GM12891 (cell line): ENCODE data around the gene SLC7A1.

Experiments used
- PAX5 ChIP-seq: IDR thresholded peaks from 2 replicates; pipeline ENCODE4 v1.6.1; 2011; ENCODE audit warnings: low read length, moderate library complexity, mild to moderate bottlenecking; ENCODE audit not compliant: insufficient read depth, severe bottlenecking
- POLR2A ChIP-seq: IDR thresholded peaks from 2 replicates; pipeline ENCODE4 v1.6.1; 2011; ENCODE audit warnings: low read depth, low read length, control low read depth
- POLR2AphosphoS5 ChIP-seq: IDR thresholded peaks from 2 replicates; pipeline ENCODE4 v1.6.1; 2011; ENCODE audit warnings: low read depth, low read length, control low read depth
- POU2F2 ChIP-seq: IDR thresholded peaks from 2 replicates; pipeline ENCODE4 v1.6.1; 2011; ENCODE audit warnings: low read depth, mild to moderate bottlenecking, control low read depth, low read length, moderate library complexity
- SPI1 ChIP-seq: IDR thresholded peaks from 2 replicates; pipeline ENCODE4 v1.6.1; 2011; ENCODE audit warnings: low read depth, low read length, control low read depth
- TAF1 ChIP-seq: IDR thresholded peaks from 2 replicates; pipeline ENCODE4 v1.6.1; 2011; ENCODE audit warnings: low read depth, low read length, control low read depth

GRCh38 chr13:29530901-29531300 is 64.6 kb downstream of the SLC7A1 start:
- TF ChIP-seq POLR2AphosphoS5 (no peak), POLR2A (no peak), TAF1 (no peak), POU2F2 (no peak), PAX5 (no peak), SPI1 (no peak)
